ENCODE data around the gene BCAP31.

The BCAP31 gene

GRCh38 chrX:153672531-153673427 lies 51.4 kb downstream of the BCAP31 start:
- no peak for DNase-seq

GRCh38 chrX:153671589-153672530 lies 52.3 kb downstream of the BCAP31 start:
- no peak for DNase-seq

- DNase-seq: no peak
These were observed 53.2 kb downstream of the BCAP31 start for GRCh38 chrX:153670748-153671588.

GRCh38 chrX:153669901-153670731 lies 54.1 kb downstream of the BCAP31 start:
- no peak for DNase-seq

- no peak for DNase-seq
These were observed 54.9 kb downstream of the BCAP31 start for GRCh38 chrX:153669174-153669890.

- no peak for DNase-seq
These were observed 55.6 kb downstream of the BCAP31 start for GRCh38 chrX:153668423-153669173.

GRCh38 chrX:153667956-153668396 lies 56.2 kb downstream of the BCAP31 start:
- peak; percentile 87 for DNase-seq

- no peak for DNase-seq
These were observed 56.8 kb downstream of the BCAP31 start for GRCh38 chrX:153667281-153667955.

- no peak for DNase-seq
These were observed 58.4 kb downstream of the BCAP31 start for GRCh38 chrX:153665726-153666306.

- no peak for DNase-seq
These were observed 61.9 kb downstream of the BCAP31 start for GRCh38 chrX:153662266-153662665.

- no peak for DNase-seq
These were observed 64.9 kb downstream of the BCAP31 start for GRCh38 chrX:153659268-153659667.

- DNase-seq: no peak
These were observed 67.0 kb downstream of the BCAP31 start for GRCh38 chrX:153657161-153657560.

GRCh38 chrX:153653556-153653955 lies 70.6 kb downstream of the BCAP31 start:
- DNase-seq: no peak

- peak; percentile 16 for DNase-seq
These were observed 72.6 kb downstream of the BCAP31 start for GRCh38 chrX:153651540-153652079.

- DNase-seq: no peak
These were observed 73.2 kb downstream of the BCAP31 start for GRCh38 chrX:153650959-153651358.

Data from femur (tissue), 1 donor.